ENCODE results near the gene NR3C2. TPM values are rescaled to one million over a fixed set of nuclear protein-coding genes. Genes with fewer than 3 reads are reported as not detected.

NR3C2 gene
- total RNA-seq, 1 experiment from 2014 or later: 2.7 TPM

GRCh38 chr4:148073349-148073748 lies 368.9 kb downstream of the NR3C2 start:
- no peak for DNase-seq (ENCODE audit: low read depth, low spot score)
- no peak for ATAC-seq
- no peaks in the 10 kb centered on the region for H3K27me3 ChIP-seq (ENCODE audit: insufficient read depth, low read length)
- H3K9me3 ChIP-seq (ENCODE audit: control insufficient read depth in 1 of 2, insufficient read depth in 1 of 2, low read depth in 1 of 2, low read length in 2 of 2): 0 out of 4 replicates have a peak, but pooled peaks cover 0 to 4% of the 10 kb centered on the region in 2 experiments
- H3K36me3 ChIP-seq (ENCODE audit: control insufficient read depth in 1 of 2, insufficient read depth in 2 of 2, low read length in 2 of 2): no peaks in the 10 kb centered on the region; a peak in 1 of 4 replicates
- no peak overlapping the region for H3K4me2 ChIP-seq (ENCODE audit: low read length)
- H4K20me1 ChIP-seq (ENCODE audit: insufficient read depth): no peaks in the 10 kb centered on the region
- no peak overlapping the region for H2AFZ ChIP-seq (ENCODE audit: low read depth, low read length, poor library complexity, severe bottlenecking)
- intact Hi-C loops (cut with micrococcal nuclease): no loop called here
- POLR2A ChIA-PET: no interaction called here
- H3K4me3 ChIP-seq (replicated peaks in 1 of 2; ENCODE audit: low read depth in 1 of 2, low read length in 2 of 2): no peak overlapping the region
- H3K79me2 ChIP-seq (ENCODE audit: insufficient read depth, low read length): no peaks in the 10 kb centered on the region
- no peak for TF ChIP-seq MAX (IDR thresholded peaks at IDR 0.05)
- no peak for TF ChIP-seq CBX3 (IDR thresholded peaks at IDR 0.05; ENCODE audit: low read depth)
- TF ChIP-seq RAD21 (IDR thresholded peaks at IDR 0.05; ENCODE audit: low read depth): no peak
- TF ChIP-seq SP1 (IDR thresholded peaks at IDR 0.05; ENCODE audit: low read depth): no peak
- no peak for TF ChIP-seq ELF1 (IDR thresholded peaks at IDR 0.05; ENCODE audit: borderline replicate concordance, low read depth)
- no peak for TF ChIP-seq POLR2AphosphoS5 (IDR thresholded peaks at IDR 0.05; ENCODE audit: low read depth, low read length)
- TF ChIP-seq ZFX (IDR thresholded peaks at IDR 0.05): no peak
- TF ChIP-seq CTCF (IDR thresholded peaks at IDR 0.05 in 2 of 3, conservative IDR thresholded peaks at IDR 0.05 in 1 of 3; ENCODE audit: borderline replicate concordance in 1 of 3, insufficient read depth in 1 of 3, low read depth in 2 of 3, low read length in 2 of 3): no peak
- no peak for TF ChIP-seq EZH2 (IDR thresholded peaks at IDR 0.05)
- no peak for TF ChIP-seq ZNF274 (IDR thresholded peaks at IDR 0.05; ENCODE audit: low read depth, low read length)
- no peak for TF ChIP-seq SIN3A (IDR thresholded peaks at IDR 0.05; ENCODE audit: low read depth)
- TF ChIP-seq TCF7L2 (IDR thresholded peaks at IDR 0.05; ENCODE audit: borderline replicate concordance, extremely low read depth, insufficient read depth, insufficient read length): no peak
- H3K4me1 ChIP-seq (ENCODE audit: control insufficient read depth in 1 of 2, insufficient read depth in 2 of 2, low read length in 2 of 2): no peaks in the 10 kb centered on the region
- no TSS peak for BruUV-seq (replicated peaks)
- no peak overlapping the region for H3K27ac ChIP-seq (ENCODE audit: low read depth, low read length)
- RAD21 ChIA-PET (ENCODE audit: low non-redundant PET in 1 of 2, low total read pairs in 2 of 2, uncharacterized antibody in 2 of 2, unreplicated experiment in 2 of 2): no interaction called here
- no peaks in the 10 kb centered on the region for H3K9me2 ChIP-seq (ENCODE audit: insufficient read depth)
- CTCF ChIA-PET: no interaction called here
- no peak overlapping the region for H3K9ac ChIP-seq (ENCODE audit: low read length)
